GM18498 (cell line): ENCODE data around the gene KCNQ1.
"Not testable (repeated sequence)": the region's sequence is repeated elsewhere in the genome, so short reads cannot be mapped to it uniquely, and the experiment has no call there.

Experiments
- ATAC-seq: cut with Tn5 transposase; IDR thresholded peaks from one replicate; pipeline ENCODE4 v1.9.1; 2021; ENCODE audit warnings: mild to moderate bottlenecking, moderate library complexity; ENCODE audit not compliant: unreplicated experiment

KCNQ1 gene

DNA sequence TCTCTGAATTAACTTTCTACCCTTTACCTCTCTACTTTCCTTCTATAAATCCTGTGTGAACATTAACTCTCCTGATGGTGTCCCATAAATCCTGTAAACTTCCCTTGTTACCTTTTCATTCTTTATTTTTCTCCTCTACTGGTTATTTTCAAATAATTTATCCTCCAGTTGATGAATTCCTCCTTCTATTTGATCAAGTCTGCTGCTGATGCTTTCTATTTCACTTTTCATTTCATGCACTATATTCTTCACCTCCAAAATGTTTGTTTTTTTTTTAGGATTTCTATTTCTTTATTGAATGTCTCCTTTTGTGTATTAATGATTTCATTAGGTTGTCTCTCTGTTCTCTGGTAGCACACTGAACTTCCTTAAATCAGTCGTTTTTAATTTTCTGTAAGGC lies 186.4 kb downstream of the KCNQ1 start:
- no peak for ATAC-seq

DNA sequence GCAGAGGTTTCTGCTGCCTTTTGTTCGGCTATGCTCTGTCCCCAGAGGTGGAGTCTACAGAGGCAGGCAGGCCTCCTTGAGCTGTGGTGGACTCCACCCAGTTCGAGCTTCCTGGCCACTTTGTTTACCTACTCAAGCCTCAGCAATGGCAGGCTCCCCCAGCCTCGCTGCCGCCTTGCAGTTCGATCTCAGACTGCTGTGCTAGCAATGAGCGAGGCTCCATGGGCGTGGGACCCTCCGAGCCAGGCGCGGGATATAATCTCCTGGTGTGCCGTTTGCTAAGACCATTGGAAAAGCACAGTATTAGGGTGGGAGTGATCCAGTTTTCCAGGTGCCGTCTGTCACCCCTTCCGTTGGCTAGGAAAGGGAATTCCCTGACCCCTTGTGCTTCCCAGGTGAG lies 195.0 kb downstream of the KCNQ1 start:
- ATAC-seq = not testable (repeated sequence)

DNA sequence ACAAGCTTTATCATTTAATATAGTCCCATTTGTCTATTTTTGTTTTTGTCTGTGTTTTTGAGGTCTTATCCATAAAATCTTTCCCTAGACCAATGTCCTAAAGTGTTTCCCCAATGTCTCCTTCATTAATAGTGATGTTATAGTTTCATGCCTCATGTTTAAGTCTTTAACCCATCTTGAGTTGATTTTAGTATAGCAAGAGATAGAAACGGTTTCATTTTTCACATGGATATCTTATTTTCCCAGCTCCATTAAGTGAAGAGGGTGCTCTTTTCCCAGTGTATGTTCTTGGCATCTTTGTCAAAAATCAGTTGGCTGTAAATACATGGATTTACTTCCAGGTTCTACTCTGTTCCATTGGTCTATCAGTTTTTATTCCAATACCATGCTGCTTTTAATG lies 196.8 kb downstream of the KCNQ1 start:
- no peak for ATAC-seq

DNA sequence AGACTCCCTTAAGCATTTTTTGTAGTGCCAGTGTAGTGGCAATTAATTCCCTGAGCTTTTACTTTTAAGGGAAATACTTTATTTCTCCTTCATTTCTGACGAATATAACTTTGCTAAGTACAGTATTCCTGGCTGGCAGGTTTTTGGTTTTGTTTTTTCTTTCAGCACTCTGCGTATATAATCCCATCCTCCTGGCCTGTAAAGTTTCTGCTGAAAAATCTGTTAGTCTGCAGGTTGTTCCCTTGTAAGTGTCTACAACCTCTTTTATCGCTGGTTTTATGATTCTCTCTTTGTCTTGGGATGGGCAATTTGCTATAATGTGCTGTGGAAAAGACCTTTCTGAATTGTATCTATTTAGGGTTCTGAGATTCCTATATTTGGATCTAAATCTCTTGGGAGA lies 198.9 kb downstream of the KCNQ1 start:
- ATAC-seq = no peak

DNA sequence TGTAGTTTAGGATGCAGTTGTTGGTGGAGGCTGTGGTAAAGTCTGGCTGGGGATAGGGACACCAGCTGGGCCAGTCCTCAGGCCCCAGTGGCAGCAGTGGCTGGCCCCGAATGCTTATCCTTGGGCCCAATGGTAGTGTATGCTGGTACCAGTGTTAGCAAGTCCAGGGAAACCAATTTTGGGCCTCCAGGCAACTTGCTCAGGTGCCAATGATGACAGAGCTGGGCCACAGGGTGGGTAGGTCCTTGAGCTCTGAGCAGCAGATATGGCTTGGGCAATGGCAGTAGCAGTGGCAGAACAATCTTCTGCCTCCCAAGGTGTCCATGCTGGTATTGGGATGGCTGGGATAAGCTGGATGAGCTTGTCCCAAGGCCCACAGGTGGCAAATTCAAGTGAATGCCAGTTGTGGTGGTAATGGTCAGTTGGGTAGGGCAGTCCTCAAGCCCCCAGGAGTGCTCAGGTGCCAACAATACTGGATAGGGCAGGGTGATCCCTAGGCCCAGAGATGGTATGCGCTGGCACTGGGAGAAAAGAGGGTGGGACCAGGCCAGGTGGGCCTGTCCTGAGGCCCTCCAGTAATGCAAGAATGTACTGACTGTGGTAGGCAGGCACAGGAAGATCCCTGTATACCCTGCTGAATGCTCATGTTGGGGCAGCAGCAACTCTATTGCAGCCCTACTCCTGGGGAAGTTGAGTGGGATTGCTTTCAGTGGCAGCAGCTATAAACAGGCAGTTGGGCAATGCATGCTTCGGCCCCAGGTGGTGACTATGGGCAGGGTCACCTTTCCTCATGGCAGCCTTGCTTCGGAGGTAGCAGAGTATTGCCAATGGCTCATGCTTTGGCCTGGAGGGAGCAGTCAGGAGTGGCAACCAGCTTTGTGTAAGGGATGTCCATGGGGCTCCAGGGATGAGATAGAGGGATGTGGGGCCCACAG lies 200.3 kb downstream of the KCNQ1 start:
- ATAC-seq = no peak

DNA sequence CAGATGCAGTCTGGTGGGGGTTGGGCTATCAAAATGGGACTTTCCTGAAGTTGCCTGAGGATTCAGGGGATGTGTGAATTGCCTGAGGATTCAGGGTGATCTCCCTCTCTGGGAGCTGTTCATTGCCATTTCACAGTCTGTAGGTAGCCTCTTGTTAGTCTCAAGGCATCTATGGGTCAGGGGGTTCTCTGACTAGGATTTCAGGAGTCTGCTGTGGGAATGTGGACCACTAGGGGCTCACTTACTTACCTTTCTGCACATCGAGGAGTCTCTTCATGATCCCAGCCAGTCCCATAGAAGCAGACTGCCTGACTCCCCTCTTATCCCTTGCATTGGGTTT lies 200.9 kb downstream of the KCNQ1 start:
- ATAC-seq = no peak

DNA sequence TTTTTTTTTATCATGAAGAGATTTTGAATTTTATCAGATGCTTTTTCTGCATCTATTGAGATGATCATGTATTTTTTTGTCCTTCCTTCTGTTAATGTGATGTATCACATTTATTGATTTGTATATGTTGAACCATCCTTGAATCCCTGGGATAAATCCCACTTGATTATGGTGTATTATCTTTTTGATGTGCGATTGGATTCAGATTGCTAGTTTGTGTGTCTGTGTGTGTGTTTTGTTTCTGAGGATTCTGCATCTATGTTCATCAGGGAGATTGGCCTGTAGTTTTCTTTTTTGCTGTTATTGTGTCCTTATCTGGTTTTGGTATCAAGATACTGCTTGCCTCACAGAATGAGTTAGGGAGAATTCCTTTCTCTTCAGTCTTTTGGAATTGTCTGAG lies 202.4 kb downstream of the KCNQ1 start:
- ATAC-seq = no peak

DNA sequence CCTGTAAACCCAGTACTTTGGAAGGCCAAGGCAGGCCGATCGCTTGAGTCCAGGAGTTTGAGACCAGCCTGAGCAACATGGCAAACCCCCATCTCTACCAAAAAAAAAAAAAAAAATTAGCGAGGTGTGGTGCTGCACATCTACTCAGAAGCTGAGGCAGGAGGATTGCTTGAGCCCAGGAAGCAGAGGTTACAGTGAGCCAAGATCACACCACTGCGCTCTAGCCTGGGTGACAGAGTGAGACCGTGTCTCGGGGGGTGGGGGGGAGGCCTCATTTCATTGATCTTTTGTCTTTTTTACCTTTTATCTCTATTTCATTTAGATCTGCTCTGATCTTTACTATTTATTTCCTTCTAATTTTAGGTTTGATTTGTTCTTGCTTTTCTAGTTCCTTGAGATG lies 203.1 kb downstream of the KCNQ1 start:
- no peak for ATAC-seq

DNA sequence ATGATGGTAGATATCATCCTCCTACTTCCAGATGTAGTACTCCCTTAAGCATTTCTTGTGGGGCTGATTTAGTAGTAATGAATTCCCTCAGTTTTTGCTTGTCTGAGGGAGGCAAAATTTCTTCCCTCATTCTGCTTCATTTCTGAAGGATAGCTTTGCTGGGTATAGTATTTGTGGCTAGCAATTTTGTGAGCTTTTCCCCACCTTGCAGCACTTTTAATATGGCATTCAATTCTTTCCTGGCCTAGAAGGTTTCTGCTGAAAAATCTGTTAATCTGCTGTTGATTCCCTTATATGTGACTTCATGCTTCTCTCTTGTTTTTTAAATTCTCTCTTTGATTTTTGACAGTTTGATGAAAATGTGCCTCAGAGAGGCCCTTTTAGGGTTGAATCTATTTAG lies 204.6 kb downstream of the KCNQ1 start:
- ATAC-seq = no peak

DNA sequence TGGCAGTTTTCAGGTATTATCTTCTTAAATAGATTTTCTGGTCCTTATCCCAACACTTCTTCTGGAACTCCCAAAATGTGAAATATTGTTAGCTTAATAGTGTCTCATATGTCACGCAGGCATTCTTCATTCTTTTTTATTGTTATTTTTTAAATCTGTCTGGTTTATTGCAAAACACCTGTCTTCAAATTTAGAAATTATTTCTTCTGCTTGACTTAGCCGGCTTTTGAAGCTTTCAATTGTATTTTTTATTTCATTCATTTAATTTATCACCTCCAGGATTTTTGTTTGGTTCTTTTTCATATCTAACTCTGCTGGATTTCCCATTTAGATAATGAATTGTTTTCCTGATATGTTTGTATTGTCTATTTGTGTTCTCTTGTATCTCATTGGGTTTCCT lies 205.0 kb downstream of the KCNQ1 start:
- ATAC-seq = no peak

DNA sequence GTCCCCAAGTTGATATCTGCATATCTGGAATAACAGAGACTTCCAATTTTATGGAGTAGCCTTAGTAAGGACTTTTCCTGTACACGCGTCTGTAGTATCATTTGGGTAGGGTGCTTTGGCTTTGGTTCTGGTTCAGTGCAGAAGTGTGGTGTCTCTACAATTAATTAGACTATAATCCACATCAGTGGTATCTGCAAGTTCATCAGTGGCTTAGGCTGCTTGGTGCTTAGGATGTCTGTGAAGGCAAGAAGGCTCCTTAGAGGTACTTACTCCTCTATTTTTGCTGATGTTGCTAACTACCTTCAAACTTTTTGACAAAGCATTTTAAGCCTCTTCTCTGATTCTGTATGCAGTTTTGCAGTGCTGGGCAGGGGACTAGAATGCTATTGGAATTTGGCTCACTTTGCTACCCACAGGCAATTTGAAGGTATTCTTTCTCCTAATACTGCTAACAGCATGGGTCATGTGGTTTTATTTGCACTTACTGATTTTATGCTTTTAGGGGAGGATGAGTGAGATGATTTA lies 205.6 kb downstream of the KCNQ1 start:
- no peak for ATAC-seq

DNA sequence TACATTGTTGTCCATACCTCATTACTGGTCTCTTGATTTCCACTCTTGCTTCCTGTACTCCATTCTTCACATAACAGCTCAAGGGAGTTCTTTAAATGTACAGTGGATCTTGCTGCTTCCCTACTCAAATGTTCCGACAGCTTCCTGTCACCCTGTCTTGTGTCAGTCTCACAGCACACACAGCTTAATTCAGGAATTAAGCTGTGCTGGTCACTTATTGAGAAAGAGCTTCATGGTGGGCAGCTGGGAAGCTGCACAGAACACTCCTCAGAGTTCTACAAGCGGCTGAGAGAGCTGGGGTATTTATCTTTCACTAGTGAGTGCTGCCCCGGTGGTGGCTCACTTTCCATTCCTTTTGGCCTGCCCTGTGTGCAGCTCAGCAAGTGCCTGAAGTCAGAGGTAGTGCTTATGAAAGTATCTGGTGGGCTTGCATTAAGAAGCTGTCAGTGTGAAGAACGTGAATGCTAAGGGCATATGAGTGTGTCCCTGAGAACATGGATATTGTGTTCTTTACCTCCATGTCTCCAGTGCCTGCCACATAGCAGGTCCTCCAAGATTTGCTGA lies 206.3 kb downstream of the KCNQ1 start:
- no peak for ATAC-seq

DNA sequence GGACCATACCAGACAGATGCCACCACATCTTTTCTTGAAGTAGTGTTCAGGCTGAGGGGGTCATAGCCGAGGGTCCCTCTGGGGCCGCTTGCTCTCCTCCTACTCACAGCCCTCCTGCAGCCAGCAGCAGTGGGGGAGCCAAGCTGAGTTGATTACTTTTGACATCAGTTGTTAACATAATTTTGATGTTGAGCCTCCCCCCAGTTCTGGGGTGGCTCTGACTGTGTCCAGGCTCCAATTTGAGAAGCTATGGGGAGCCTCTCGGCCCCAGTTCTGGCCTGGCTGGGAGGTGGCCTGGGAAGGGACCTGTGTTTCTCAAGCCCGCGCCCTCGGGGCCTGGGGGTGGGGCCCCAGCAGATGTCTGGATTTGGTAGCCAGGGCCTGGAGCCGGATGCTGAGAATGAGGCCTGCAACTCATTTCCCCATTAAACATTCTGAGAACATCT lies 207.0 kb downstream of the KCNQ1 start:
- no peak for ATAC-seq

DNA sequence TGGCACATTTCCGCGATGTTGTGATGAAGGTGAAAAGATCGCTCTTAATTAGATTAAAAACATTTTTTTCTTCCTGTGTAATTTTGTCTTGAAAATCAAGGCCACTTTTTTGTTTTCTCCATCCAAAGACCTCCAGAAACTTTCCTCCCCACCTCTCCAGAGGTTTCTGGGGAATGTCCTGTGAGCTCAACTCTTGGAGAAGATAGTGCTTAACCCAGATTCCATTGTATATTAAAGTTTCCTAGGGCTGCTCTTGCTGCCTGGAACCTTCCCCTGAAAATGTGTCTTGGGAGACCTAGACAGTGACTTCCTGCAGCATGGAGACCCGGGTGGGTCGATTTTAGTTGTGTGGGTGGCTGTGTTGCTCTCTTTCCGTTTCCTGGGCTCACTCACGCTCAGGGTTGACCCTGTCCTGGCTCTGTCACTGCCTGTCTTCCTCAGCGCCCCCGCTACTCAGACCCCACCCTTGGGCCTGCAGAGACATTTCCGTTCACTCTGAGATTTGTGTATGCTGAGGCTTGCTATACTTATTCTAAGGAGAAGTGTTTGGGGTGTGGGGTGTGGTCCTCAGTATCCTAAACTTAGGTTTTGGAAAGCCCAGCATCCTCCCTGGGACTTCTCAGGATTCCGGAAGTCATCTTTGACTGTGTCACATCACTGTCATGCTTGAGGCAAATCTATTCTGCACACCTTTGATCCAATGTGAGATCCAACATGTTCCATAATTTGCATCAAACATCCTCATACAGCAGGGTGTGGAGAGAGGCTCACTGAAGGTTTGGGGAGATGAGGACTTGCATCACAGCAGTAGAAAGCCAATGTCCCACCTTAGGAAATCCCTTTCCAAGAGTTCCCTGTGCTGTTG lies 207.8 kb downstream of the KCNQ1 start:
- no peak for ATAC-seq

DNA sequence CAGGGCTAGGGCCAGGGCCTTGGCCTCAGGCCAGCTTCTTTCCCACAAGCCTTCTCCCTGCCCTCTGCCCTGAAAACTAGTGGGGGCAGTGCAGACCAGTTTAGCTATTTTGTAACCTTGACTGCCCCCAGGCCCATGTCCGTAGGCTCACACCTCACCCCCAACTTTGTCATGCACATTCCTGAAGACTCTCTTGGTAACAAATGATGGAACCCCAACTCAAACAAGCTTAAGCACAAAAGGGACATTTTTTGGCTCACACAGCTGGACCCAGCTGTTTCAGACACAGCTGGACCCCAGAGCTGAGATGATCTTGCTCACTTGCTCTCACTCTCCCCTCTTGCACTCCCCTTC lies 208.4 kb downstream of the KCNQ1 start:
- no peak for ATAC-seq

DNA sequence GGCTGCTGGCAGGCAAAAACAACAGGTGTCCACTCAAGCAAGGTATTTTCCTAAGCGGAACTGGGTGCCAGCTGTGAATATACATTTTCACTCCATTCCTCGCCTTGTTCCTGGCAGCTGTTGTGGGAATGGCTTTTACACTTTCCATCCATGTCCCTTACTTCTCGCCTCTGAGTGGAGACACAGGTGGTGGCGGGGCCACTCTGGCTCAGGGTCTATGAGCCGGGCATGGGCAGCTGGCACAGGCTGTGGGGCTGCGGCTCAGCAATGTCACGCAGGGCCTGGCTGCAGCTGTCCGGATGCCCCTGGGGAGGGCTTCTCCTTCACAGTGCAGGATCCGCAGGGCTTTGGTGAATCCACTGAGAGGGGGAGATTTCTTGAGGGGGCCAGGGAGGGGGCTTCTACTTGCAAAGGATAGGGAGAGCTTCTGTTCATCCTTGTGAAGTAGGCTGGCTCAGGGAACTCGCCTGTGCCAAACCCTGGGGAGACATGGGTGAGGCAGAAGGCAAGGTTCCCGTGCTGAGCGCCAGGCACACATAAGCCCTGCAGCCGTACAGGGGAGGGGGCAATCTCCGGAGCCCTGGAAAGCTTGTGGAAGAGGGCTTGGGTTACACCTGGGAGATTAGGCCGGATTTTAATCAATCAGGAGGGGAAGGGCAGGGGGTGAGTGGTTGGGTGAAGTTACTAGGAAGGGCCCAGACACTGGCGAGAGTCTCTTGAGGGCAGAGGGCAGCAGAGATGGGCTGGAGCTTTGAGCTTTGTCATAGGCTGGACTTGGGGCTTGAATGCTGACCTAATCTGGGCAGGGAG lies 209.3 kb downstream of the KCNQ1 start:
- ATAC-seq = no peak

DNA sequence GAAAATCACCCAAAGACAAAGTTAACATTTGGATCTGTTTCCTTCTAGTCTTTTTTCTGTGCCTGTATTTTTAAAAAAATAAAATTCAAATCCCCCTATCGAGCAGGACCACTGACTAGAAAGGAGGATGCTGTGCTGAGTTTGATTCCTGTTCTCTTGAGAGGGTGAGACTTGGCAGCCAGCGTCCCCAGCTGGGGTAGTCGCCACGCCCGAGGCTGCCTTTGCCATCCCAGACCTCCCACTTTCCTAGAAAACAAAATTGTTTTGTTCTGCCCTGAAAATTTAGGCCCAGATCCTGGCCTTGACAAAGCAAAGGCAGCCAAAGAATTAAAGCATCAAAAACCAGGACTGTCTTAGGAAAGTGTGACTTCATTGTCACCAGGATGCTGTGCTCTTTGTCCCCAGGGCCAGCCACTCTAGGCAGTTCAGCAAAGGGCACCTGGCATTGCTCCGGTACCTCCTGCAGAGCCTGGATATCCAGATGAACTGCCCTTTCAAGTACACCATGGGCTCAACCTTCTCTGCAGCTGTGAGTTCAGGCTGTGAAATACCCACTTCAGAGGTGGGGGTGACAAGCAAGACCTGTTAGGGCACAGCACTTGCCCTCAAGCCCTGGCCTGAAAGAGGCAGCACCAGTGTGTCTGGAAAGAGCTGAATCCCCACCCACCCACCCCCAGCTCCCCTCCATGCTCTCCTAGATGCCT lies 210.4 kb downstream of the KCNQ1 start:
- no peak for ATAC-seq

DNA sequence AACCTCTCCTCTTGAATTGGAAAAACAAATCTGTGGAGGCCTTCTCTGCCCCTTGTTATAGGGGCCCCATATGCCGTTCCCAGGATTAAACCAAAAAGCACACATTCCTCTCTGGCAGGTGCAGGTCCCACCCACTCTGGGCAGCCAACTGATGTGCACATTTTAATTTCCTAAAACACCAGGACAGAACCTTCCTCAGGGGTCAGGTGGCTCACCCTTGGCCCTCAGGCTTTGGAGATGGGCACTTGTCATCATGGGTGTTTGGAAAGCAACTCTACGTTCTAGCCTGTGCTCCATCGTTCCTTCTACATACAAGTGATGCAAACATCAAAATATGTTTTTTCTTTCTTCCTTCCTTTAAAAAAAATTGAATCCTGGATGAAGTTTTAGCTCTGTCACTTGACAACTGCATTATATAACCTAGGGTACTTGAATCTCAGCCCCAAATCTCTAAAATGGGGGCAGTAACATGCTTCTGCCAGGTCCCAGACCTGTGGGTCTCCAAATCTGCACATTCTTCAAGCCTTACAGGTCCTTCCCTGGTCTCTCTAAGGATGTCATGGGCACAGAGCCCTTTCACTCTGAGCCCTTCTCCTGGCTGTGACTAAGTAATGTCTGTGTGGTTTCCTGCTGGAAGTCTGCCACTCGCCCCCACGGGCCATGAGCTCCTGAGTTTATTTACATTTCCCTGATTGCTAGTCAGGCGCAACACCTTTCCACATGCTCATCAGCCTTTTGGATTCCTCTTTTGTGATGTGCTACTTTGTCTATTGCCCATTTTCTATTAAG lies 211.2 kb downstream of the KCNQ1 start:
- ATAC-seq = no peak

DNA sequence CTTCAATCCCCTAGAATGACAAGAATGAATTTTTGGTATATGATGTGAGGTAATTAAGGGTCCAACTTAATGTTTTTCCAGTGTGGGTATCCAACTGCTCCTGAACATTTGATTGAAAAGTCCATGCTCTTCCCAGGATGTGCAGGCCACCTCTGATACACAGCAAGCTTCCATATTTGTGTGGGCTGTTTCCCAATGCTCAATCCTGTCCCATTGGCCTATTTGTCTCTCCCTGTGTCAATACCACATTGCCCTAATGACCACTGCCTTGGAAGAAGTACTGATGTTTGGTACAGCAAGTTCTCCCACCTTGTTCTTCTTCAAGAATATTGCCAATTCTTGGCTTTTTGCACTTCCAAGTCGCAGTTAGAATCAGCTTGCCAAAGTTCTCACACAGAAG lies 212.1 kb downstream of the KCNQ1 start:
- ATAC-seq = no peak
